ENCODE data around the gene U2AF2. TPM values are rescaled to one million over a fixed set of nuclear protein-coding genes. Genes with fewer than 3 reads are reported as not detected.

Gene U2AF2
- total and polyA plus RNA-seq, 9 of the 15 experiments (the other 6 are each of a cell fraction or from before 2014, with no cell fraction given) = 3.0 to 331 (median 157) TPM

GRCh38 chr19:55653651-55654322 lies 1.0 kb upstream of the U2AF2 start (continued):
- TF ChIP-seq PBX2 (CRISPR knock-in tag; IDR thresholded peaks at IDR 0.05; ENCODE audit: low read depth) (no peak), PBX2 (tag; conservative IDR thresholded peaks at IDR 0.05; ENCODE audit: low read depth) (no peak), ZBTB12 (CRISPR knock-in tag; IDR thresholded peaks at IDR 0.05) (0 out of 2 replicates have a peak, but pooled peaks have one; percentile 21), HNRNPLL (IDR thresholded peaks at IDR 0.05; ENCODE audit: low read depth, low read length, poor library complexity, severe bottlenecking) (peak; percentile 73), STAG1 (CRISPR knock-in tag; IDR thresholded peaks at IDR 0.05; ENCODE audit: borderline replicate concordance) (peak; percentile 40; the same call in 1 of the 2 replicates), ARID1B (IDR thresholded peaks at IDR 0.05) (peak; percentile 48; the same call in 1 of the 2 replicates), RAD21 (CRISPR knock-in tag; conservative IDR thresholded peaks at IDR 0.05 in 1 of 2, IDR thresholded peaks at IDR 0.05 in 1 of 2) (peak; percentile 59 to 75), ZNF507 (tag; conservative IDR thresholded peaks at IDR 0.05) (no peak), ILK (tag; IDR thresholded peaks at IDR 0.05; ENCODE audit: borderline replicate concordance, low read depth) (no peak), ZNF639 (CRISPR knock-in tag; conservative IDR thresholded peaks at IDR 0.05 in 1 of 2, IDR thresholded peaks at IDR 0.05 in 1 of 2) (peak in 1 of 2 experiments; percentile 88; a peak in 2 of 4 replicates)
- TF ChIP-seq, protein P1, sequence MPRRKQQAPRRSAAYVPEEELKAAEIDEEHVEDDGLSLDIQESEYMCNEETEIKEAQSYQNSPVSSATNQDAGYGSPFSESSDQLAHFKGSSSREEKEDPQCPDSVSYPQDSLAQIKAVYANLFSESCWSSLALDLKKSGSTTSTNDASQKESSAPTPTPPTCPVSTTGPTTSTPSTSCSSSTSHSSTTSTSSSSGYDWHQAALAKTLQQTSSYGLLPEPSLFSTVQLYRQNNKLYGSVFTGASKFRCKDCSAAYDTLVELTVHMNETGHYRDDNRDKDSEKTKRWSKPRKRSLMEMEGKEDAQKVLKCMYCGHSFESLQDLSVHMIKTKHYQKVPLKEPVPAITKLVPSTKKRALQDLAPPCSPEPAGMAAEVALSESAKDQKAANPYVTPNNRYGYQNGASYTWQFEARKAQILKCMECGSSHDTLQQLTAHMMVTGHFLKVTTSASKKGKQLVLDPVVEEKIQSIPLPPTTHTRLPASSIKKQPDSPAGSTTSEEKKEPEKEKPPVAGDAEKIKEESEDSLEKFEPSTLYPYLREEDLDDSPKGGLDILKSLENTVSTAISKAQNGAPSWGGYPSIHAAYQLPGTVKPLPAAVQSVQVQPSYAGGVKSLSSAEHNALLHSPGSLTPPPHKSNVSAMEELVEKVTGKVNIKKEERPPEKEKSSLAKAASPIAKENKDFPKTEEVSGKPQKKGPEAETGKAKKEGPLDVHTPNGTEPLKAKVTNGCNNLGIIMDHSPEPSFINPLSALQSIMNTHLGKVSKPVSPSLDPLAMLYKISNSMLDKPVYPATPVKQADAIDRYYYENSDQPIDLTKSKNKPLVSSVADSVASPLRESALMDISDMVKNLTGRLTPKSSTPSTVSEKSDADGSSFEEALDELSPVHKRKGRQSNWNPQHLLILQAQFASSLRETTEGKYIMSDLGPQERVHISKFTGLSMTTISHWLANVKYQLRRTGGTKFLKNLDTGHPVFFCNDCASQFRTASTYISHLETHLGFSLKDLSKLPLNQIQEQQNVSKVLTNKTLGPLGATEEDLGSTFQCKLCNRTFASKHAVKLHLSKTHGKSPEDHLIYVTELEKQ (CRISPR knock-in tag; IDR thresholded peaks at IDR 0.05) = no peak
- TF ChIP-seq, protein P2, sequence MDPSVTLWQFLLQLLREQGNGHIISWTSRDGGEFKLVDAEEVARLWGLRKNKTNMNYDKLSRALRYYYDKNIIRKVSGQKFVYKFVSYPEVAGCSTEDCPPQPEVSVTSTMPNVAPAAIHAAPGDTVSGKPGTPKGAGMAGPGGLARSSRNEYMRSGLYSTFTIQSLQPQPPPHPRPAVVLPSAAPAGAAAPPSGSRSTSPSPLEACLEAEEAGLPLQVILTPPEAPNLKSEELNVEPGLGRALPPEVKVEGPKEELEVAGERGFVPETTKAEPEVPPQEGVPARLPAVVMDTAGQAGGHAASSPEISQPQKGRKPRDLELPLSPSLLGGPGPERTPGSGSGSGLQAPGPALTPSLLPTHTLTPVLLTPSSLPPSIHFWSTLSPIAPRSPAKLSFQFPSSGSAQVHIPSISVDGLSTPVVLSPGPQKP (CRISPR knock-in tag; IDR thresholded peaks at IDR 0.05) = no peak

Data from K562 (cell line).